HG03457 (cell line): Measurements from ENCODE around the gene TBL1XR1.
A peak's percentile ranks its signal among the peaks of the same experiment; 100 is the strongest.

ENCODE experiments used
- ATAC-seq: cut with Tn5 transposase; IDR thresholded peaks from one replicate; pipeline ENCODE4 v1.9.1; 2021; ENCODE audit warnings: moderate number of reproducible peaks; ENCODE audit not compliant: unreplicated experiment

The TBL1XR1 gene

GRCh38 chr3:177197041-177197726 is at the start of gene TBL1XR1:
Gene TBL1XR1, minus strand, starts transcription at chr3:177197482. Its CDS starts 132,505 bp downstream, at chr3:177064977.
- peak; percentile 33 for ATAC-seq

- no peak for ATAC-seq
These were observed 48.0 kb upstream of the TBL1XR1 start for GRCh38 chr3:177245250-177245649.

GRCh38 chr3:177244606-177245005 is 47.3 kb upstream of the TBL1XR1 start:
- ATAC-seq, result no peak

- no peak for ATAC-seq
These were observed 41.5 kb upstream of the TBL1XR1 start for GRCh38 chr3:177238686-177239216.

GRCh38 chr3:177237206-177237605 is 39.9 kb upstream of the TBL1XR1 start:
- ATAC-seq, result no peak

- no peak for ATAC-seq
These were observed 39.4 kb upstream of the TBL1XR1 start for GRCh38 chr3:177236704-177237103.

GRCh38 chr3:177234121-177234520 is 36.8 kb upstream of the TBL1XR1 start:
- no peak for ATAC-seq

GRCh38 chr3:177231242-177231641 is 34.0 kb upstream of the TBL1XR1 start:
- no peak for ATAC-seq

- no peak for ATAC-seq
These were observed 33.4 kb upstream of the TBL1XR1 start for GRCh38 chr3:177230641-177231040.

GRCh38 chr3:177229791-177230190 is 32.5 kb upstream of the TBL1XR1 start:
- ATAC-seq, result no peak

GRCh38 chr3:177228601-177229190 is 31.4 kb upstream of the TBL1XR1 start:
- no peak for ATAC-seq

- no peak for ATAC-seq
These were observed 27.1 kb upstream of the TBL1XR1 start for GRCh38 chr3:177224414-177224813.

- no peak for ATAC-seq
These were observed 24.5 kb upstream of the TBL1XR1 start for GRCh38 chr3:177221744-177222143.

GRCh38 chr3:177220136-177220974 is 23.1 kb upstream of the TBL1XR1 start:
- ATAC-seq, result no peak

GRCh38 chr3:177213801-177214535 is 16.7 kb upstream of the TBL1XR1 start:
- no peak for ATAC-seq

- ATAC-seq, result no peak
These were observed 15.5 kb upstream of the TBL1XR1 start for GRCh38 chr3:177212756-177213155.

- no peak for ATAC-seq
These were observed 15.0 kb upstream of the TBL1XR1 start for GRCh38 chr3:177212278-177212610.

- no peak for ATAC-seq
These were observed 14.4 kb upstream of the TBL1XR1 start for GRCh38 chr3:177211503-177212277.

- ATAC-seq, result no peak
These were observed 13.6 kb upstream of the TBL1XR1 start for GRCh38 chr3:177210744-177211502.

GRCh38 chr3:177209509-177209908 is 12.2 kb upstream of the TBL1XR1 start:
- ATAC-seq, result no peak
